HG02870 (cell line): ENCODE data around the gene COA6.
"Not testable (repeated sequence)": the region's sequence is repeated elsewhere in the genome, so short reads cannot be mapped to it uniquely, and the experiment has no call there.

Experiments used
- ATAC-seq: cut with Tn5 transposase; IDR thresholded peaks from one replicate; pipeline ENCODE4 v1.9.1; 2021; ENCODE audit warnings: mild to moderate bottlenecking, moderate library complexity; ENCODE audit not compliant: unreplicated experiment

COA6 gene

DNA sequence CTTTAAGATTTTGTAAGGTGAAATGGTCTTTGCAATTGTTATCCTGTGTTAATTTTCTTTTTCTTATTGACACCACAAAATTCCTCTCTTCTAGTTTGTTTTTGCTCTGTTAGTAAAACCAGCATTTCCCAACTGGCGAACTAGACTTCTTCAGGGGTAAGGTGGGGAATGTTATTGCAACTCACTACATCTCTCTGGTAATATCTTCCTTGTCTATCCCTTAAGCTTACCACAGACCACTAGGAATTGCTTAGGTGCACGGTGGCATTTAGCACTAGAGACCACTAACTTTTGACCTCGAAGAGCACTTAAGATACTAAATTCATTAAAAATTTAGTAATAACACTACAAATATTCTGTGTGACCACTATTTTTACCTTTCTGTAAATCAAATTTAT lies 4.2 kb upstream of the COA6 start:
- no peak for ATAC-seq

DNA sequence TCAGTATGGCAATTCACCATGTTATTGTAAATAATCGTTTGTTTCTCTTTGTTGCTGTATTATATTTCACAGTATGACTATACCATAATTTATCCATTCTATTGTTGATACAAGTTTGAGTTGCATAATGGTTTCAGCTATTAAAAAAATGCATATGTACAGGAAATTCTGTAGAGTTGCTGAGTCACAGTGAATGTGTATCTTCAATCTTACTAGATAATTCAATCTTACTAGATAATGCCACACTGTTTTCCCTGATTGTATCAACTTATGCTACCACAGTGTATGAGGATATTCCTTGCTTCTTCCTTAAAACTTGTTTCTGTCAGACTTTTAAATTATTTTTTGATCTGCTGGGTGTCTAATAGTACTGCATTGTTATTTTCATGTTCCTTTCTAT lies 3.5 kb upstream of the COA6 start:
- no peak for ATAC-seq

DNA sequence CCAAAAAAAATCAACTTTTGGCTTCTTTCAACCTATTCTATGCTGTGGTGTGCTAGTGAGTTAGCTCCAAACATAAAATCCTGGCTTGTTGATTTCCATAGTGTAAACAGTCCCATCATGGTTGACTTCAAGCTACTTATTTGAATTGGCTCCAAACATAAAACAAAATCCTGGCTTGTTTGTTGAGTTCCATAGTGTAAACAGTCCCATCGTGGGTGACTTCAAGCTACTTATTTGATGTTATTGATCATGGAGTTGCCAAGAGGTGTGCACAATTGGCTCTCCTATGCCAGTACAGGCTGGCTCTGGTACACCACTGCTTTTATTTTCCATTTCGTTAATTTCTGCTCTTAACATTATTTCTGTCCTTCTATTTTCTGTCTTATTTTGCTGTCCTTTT lies 1.8 kb upstream of the COA6 start:
- ATAC-seq = no peak

DNA sequence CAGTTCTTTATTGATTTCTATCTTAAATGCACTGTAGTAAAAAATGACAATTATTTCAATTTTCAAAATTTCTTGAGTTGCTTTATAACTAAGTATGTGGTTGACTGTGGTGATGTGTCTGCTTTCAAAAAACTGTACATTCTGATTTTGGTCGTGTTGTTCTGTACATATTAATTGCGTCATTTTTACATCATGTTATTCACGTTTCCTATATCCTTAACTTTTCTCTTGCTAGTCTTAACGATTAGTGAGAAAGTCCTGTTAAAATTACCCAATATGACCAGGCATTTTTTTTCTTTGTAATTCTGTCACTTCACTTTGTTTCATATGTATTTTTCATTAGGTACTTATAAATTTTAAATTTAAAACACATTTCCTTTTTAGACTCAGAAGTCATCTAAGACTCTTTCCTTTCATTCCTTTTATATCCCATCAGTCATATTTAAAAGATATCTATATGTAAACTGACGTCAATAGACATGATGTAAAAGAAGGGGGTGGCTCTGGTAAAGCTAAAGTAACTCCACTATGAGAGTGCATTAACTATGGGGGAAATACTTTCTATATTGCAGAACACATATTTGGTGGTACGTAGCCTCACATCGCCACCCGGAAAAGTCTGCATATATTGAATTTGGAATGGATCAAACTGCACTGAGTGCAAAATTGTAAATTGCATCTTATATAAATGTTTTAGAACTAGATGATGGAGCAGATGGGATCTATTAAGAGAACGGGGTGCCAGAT lies 1.1 kb upstream of the COA6 start:
- no peak for ATAC-seq

DNA sequence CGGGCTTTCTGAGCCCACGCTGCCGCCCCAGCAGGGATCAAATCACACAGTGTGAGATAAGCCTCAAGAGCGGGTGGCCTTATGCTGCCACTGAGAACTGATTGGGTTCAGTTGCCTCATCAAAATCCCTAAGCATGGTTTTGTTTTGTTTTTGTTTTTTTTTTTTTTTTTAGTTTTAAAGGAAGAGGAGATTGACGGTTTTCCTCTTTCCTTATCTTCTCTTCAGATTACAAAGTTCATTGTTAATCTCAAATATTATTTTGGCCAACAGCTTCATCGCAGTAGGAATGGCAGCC lies 651 bp downstream of the COA6 start:
- no peak for ATAC-seq

DNA sequence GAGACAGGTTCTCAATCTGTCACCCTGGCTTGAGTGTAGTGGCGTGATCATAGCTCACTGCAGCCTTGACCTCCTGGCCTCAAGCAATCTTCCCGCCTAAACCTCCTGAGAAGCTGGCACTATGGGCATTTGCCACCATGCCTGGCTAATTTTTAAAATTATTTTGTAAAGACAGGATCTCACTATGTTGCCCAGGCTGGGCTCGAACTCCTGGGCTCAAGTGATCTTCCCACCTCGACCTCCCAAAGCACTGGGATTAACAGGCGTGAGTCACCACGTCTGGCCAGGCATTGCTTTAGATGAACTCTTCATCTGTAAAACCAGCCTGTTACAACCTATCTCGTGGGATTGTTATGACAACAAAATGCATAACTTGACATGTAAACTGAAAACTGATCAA lies 2.4 kb downstream of the COA6 start:
- ATAC-seq = no peak

DNA sequence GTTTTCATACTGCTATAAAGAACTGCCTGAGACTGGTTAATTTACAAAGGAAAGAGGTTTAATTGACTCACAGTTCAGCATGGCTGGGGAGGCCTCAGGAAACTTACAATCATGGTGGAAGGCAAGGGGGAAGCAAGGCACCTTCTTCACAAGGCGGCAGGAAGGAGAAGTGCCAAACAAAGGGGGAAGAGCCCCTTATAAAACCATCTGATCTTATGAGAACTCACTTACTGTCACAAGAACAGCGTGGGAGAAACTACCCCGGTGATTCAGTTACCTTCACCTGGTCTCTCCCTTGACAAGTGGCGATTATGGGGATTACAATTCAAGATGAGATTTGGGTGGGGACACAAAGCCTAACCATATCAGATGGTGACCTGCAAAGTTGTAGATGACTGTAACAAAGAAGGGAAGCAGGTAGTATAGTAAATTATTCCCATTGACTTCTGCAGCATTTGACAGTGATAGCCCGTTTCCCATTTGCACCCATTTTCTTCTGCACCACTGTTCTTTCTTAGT lies 6.4 kb downstream of the COA6 start:
- ATAC-seq = not testable (repeated sequence)

DNA sequence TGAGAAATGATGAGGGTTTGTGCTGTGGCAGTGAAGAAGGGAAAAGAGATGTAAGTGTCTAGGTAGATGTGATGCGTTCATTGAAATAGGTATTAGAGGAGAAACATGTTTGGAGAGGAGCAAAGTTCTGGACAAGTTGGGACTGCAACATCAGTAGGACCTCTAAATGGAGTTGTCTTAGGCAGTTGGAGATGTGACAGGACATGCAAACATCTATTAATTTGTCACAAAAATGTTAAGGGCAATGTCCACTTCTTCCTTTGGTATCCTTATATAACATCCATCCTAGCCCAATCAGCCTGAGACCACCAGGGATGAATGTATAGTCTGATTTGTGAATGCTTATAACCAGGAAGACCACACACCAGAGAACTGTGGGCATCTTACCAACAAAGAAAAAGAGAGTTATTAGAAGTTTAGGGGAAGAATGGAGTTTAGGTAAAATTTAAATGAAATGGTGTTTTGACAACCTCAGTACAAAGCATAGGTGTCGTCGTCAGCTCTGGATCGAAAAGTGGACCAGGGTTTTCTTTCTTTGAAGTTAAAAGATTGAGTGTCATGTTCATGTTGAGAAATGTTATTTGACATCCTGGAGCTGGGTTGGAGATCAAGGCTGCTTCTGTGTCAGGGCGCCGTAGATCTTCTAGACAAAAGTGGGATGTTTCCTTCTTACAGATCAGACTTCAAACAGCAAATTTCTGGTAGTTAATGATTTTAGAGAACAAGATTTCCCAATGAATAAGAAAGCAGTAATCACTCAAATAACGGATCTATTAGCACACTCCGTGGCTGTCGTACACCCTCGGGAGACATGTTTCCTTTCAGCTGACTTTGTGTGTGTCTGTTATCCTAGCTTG lies 8.7 kb downstream of the COA6 start:
- ATAC-seq = no peak

DNA sequence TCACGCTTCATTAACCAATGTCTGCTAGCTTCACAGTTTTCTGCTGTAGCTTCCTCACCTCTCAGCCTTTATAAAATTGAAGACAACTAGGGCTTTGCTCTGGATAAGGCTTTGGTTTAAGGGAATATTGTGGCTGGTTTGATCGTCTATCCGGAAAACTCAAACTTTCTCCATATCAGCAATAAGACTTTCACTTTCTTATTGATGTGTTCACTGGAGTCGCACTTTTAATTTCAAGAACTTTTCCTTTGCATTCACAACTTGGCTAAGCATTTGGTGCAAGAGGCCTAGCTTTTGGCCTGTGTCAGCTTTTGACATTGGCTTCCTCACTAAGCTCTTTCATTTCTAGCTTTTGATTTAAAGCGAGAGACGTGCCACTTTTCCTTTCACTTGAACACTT lies 12.9 kb downstream of the COA6 start:
- ATAC-seq = no peak

DNA sequence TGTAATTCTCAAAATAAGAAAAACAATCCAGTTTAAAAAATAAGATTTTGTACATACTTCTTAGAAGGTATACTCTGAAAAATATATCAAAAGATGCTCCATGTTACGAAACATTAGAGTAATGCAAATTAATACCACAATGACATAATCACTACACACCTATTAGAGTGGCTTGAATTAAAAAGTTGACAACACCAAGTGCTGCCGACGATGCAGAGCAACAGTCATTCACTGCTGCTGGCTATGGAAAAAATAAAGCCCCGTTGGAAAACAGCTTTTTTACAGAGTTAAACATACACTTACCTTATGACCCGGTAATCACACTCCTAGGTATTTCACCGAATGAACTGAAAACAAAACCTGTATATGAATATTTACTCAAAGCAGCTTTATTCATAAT lies 14.8 kb downstream of the COA6 start:
- no peak for ATAC-seq

DNA sequence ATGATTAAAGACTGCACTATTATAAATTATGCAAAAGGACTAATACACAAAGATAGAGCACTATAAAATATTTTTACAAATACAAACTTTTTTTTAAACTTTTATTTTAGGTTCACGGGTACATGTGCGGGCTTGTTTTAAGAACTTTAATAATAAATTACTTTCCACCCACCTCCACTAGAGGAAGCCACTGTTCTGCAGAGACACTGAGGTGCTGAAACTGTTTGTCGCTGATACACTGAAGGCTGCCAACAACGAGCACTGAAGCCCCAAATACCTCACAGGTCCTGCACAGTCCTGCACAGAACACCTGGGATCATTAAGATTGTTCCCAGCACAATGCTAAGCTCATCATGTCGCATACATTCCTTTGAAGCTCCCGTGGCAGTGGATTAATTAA lies 19.9 kb downstream of the COA6 start:
- ATAC-seq = no peak

DNA sequence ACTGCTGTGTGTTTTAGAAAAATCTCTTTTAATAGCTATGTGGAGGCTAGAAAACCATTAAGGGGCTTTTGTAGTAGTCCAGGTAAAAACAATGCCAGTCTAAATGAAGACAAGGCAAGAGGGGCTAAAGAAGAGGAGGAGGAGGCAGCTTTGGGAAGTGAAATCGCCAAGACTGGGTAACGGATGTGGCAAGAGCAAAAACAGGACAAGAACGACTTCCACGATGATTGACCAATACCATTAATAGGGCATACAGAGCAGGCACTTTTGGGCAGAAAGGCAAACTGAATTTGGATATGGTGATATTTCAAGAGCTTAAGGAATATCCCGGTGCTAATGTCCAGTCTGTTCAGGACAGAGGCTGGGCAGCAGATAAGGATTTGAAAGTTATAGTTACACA lies 22.0 kb downstream of the COA6 start:
- no peak for ATAC-seq

DNA sequence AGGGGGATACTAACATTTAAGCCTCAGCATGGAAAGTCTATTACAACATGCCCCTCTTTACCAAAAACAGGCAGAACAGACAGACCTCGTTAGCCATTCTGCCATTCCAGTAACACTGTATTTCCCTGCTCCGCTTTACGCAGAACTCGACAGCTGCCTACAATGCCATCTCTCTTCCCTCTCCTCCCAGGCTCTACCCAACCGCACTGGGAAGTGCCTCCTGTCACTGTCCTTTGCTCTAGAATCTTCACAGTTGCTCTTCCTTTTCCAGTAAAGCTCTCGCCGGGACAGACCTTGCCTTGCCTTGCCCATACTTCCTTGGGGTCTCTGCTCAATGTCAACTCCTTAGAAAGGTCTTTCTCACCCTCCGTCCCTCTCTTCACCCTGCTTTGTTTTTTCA lies 22.8 kb downstream of the COA6 start:
- no peak for ATAC-seq

DNA sequence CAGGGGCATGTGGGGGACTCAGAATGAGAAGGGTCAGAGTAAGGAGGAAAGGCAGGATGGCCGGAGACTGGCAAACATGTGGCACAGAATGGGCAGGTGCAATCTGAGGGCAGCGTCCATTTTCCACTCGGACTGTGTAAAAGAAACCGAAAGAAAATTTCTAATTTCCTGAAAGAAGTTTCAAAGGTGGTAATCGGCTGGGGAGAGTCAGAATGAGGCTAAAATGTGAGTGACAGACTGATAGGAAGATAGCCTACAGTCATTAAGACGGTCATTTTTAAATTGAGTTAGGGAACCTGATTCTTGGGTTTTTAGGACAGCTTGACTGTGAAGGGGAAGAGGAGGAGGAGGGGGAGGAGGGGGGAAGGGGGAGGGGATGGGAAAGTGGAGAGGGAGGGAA lies 23.6 kb downstream of the COA6 start:
- ATAC-seq = no peak

DNA sequence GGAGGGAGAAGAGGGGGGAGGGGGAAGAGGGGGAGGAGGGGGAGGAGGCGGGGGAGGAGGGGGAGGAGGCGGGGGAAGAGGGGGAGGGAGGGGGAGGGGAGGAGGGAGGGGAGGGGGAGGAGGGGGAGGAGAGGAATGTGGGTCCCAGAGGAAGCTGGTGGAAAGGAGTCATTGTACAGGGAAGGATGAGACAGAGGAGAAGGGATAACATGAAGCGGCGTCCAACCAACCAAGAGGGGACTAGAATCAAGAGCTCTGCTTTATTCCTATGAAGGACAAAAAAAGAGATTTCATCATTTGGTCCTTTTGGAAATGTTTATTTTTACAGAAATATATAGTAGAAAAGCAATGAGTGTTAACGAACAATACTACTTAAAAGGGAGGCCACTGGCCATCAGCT lies 24.5 kb downstream of the COA6 start:
- no peak for ATAC-seq

DNA sequence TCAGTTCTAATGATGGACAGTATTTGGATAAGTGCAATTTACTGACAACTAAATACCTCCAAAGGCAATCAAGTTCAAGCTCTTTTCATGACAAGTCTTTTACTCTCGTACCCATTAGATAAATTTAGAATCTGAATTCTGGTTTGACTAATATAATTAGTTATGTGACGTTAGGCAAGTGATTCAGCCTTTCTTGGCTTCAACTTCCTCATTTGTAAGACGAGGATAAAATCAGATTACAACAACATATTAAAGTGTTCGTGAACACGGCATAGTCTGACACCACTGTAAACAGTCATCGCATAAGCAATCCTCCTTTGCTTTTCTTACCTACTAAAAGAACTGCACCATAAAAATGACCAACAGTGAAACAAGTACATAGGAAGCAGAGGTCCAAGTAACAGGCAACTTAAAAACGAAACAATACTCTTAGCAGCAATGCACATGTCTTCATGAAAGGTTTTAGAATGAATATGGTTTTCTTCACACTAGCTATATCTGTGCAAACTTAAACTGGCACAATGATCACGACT lies 25.7 kb downstream of the COA6 start:
- ATAC-seq = peak; percentile 61

DNA sequence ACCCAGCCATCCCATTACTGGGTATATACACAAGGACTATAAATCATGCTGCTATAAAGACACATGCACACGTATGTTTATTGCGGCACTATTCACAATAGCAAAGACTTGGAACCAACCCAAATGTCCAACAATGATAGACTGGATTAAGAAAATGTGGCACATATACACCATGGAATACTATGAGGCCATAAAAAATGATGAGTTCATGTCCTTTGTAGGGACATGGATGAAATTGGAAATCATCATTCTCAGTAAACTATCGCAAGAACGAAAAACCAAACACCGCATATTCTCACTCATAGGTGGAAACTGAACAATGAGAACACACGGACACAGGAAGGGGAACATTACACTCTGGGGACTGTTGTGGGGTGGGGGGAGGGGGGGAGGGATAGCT lies 26.3 kb downstream of the COA6 start:
- not testable (repeated sequence) for ATAC-seq

DNA sequence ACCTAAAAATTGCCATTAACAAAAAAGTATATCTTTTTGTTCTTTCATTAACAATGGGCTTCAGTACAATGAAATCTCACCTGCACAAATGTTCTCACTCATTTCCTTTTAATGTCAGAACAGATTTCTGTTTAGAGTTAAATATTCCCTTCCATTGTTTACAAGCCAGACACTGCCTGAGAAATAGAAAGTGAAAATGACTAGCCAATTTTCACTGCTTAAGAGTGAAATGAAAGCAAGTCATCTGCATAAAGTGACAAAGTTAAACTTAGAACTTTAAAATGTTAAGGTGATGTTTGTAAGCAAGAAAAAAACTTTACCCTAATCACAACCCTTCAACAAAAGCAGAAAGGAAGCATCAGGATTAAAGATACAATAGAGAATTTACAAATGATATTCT lies 27.5 kb downstream of the COA6 start:
- ATAC-seq = no peak

DNA sequence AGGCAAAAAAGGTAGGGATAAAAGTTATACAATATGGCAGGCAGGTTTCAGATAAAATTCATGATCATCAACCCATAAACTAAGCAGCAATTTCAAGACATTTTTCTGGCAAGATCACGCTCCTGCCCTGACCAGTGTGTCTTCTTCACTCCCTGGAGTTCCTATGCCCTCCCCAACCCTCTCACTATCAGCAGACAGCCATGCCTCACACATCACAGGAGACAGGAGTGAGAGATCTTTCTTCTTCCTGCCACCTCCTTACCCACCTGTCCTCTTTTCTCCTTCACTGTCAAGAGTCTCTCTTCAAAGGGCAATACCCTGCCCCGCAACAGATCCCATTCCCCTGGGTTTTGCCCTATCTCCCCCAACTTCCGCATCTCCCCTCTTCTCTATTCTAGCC lies 28.4 kb downstream of the COA6 start:
- no peak for ATAC-seq

DNA sequence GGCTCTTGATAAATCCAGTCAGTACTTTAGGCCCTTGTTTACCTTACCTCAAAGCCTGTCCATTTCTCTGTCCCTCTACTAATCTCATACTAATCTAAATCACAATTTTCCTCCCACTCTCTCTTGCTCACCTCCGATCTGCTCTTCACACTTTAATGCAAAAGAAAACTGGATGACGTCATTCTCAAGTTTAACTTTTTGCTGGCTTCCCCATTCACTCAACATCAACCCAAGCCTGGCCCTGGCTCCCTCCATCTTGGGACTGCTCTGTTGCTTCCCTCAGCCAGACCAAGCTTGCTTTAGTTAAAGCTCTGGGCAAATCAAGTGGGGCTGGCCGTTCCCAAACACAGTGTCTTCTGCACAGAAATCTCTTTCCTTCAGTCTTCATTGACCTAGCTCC lies 29.7 kb downstream of the COA6 start:
- no peak for ATAC-seq

DNA sequence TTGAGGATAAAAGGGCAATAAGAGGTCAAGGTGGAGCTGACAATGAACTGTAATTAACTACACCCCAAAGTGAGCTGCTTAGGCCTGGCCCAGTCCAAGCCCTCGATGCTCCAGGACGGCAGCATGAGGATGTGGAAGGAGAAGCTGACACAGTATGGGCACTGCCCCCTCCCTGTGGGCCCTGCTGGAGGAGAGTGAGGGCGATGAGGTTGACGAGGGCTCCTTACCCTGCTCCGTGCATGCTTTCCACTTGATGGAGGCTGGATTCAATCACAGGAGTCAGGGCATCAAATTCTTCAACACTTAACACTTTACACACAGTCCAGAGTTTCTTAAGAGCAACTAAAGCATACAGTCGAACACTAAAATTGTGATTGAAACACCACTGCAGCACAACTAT lies 32.4 kb downstream of the COA6 start:
- no peak for ATAC-seq

DNA sequence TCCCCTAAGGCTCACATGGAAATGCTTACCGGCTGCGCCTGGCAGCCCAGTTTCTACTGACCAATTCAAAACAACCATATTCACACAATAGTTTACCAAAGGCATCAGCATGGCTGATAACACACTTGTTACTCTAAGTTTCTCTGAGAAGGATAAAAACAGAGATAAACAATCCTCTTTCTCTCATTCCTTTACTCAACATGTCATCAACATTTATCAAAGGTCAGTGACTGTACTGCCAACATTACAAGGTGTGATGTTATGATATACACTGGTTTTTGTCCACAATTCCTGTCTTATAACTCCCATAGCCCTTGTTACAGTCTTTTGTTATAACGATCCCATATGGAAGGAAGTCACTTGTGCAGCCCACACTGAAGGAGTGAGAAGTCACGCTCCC lies 33.6 kb downstream of the COA6 start:
- ATAC-seq = no peak
